Measurements from ENCODE around the gene LRTM1. TPM values are rescaled to one million over a fixed set of nuclear protein-coding genes. Genes with fewer than 3 reads are reported as not detected.

Gene LRTM1
- total and polyA plus RNA-seq, 2 of the 13 experiments (the other 11 are each of a cell fraction or from before 2014, with no cell fraction given) = not detected

GRCh38 chr3:54891540-54891897 lies 36.3 kb downstream of the LRTM1 start (continued):
- no peak for TF ChIP-seq NR2C2 (CRISPR knock-in tag; IDR thresholded peaks at IDR 0.05; ENCODE audit: borderline replicate concordance)
- TF ChIP-seq NR0B2 (CRISPR knock-in tag; IDR thresholded peaks at IDR 0.05) = no peak
- no peak for TF ChIP-seq TCF12 (IDR thresholded peaks at IDR 0.05)
- TF ChIP-seq TCF12 (CRISPR knock-in tag; IDR thresholded peaks at IDR 0.05) = no peak
- TF ChIP-seq TAF15 (IDR thresholded peaks at IDR 0.05; ENCODE audit: low read depth, low read length, poor library complexity, severe bottlenecking) = no peak
- TF ChIP-seq GATA4 (IDR thresholded peaks at IDR 0.05; ENCODE audit: borderline replicate concordance, low read depth) = no peak
- no peak for TF ChIP-seq SAP130 (CRISPR knock-in tag; IDR thresholded peaks at IDR 0.05; ENCODE audit: low read depth)
- peak; percentile 27; the same call in 1 of the 2 replicates for TF ChIP-seq CTCF (CRISPR knock-in tag; IDR thresholded peaks at IDR 0.05)
- TF ChIP-seq MXD3 (CRISPR knock-in tag; IDR thresholded peaks at IDR 0.05) = no peak
- no peak for TF ChIP-seq ZNF780A (CRISPR knock-in tag; IDR thresholded peaks at IDR 0.05)

- WGBS (ENCODE audit: low lambda C conversion rate) = 8% methylated on average over 3 of the region's 3 CpGs
- Histone ChIP-seq H3K79me2 (ENCODE audit: insufficient read depth, low read length) (no peaks in the 10 kb centered on the region), H3K9me3 (ENCODE audit: low read length) (no peaks in the 10 kb centered on the region), H3K4me2 (ENCODE audit: low read depth, low read length) (no peak overlapping the region), H3K4me3 (replicated peaks in 1 of 3; ENCODE audit: insufficient read depth in 1 of 3, low read depth in 2 of 3, low read length in 3 of 3) (no peak overlapping the region), H3K9ac (ENCODE audit: insufficient read depth, low read depth, low read length) (no peak overlapping the region), H2AFZ (ENCODE audit: low read length) (no peak overlapping the region), H3K4me1 (ENCODE audit: insufficient read depth, low read length) (no peaks in the 10 kb centered on the region), H3K27me3 (ENCODE audit: control insufficient read depth in 1 of 2, insufficient read depth in 2 of 2, low read length in 2 of 2) (no peaks in the 10 kb centered on the region; a peak in 1 of 5 replicates), H3K27ac (ENCODE audit: extremely low read length, insufficient read depth, low read length) (no peak overlapping the region), H3K36me3 (replicated peaks in 1 of 2; ENCODE audit: control insufficient read depth in 1 of 2, insufficient read depth in 2 of 2, low read length in 2 of 2) (no peaks in the 10 kb centered on the region), H4K20me1 (ENCODE audit: insufficient read depth, low read length) (no peaks in the 10 kb centered on the region)
- in situ Hi-C loops (cut with HindIII; ENCODE audit: extremely low pct_ligation_motif_present, low pct_unique_long_range_greater_than_20kb) = no loop called here
- BruUV-seq (replicated peaks) = no TSS peak
- ChIA-PET POLR2A (no interaction called here), CTCF (ENCODE audit: low intra/inter-chr PET ratio, low total read pairs) (no interaction called here)
- intact Hi-C loops (cut with micrococcal nuclease; ENCODE audit: unreplicated experiment) = no loop called here
- FAIRE-seq = no peak
- DNase-seq (ENCODE audit: low spot score) = no peak
- no peak for ATAC-seq
- TF ChIP-seq ZNF446 (CRISPR knock-in tag; IDR thresholded peaks at IDR 0.05) (no peak), ADNP (CRISPR knock-in tag; IDR thresholded peaks at IDR 0.05) (no peak), ZNF629 (CRISPR knock-in tag; conservative IDR thresholded peaks at IDR 0.05) (no peak), NCOA5 (CRISPR knock-in tag; IDR thresholded peaks at IDR 0.05) (no peak), GLI4 (CRISPR knock-in tag; IDR thresholded peaks at IDR 0.05; ENCODE audit: borderline replicate concordance) (no peak), ZNF773 (CRISPR knock-in tag; IDR thresholded peaks at IDR 0.05; ENCODE audit: borderline replicate concordance) (no peak), THRA (CRISPR knock-in tag; IDR thresholded peaks at IDR 0.05; ENCODE audit: borderline replicate concordance) (no peak), ZNF530 (CRISPR knock-in tag; IDR thresholded peaks at IDR 0.05; ENCODE audit: low read depth) (no peak), ZNF772 (CRISPR knock-in tag; IDR thresholded peaks at IDR 0.05) (no peak), ZSCAN9 (CRISPR knock-in tag; IDR thresholded peaks at IDR 0.05; ENCODE audit: borderline replicate concordance) (no peak), RXRB (CRISPR knock-in tag; IDR thresholded peaks at IDR 0.05; ENCODE audit: borderline replicate concordance) (no peak), ZNF33B (CRISPR knock-in tag; IDR thresholded peaks at IDR 0.05) (no peak)
These were observed 38.1 kb downstream of the LRTM1 start for GRCh38 chr3:54889731-54890130.

All from HepG2 (cell line).